Forelimb muscle (tissue), 1 donor: ENCODE measurements around the gene RAD1. TPM values are rescaled to one million over a fixed set of nuclear protein-coding genes. Genes with fewer than 3 reads are reported as not detected.

Experiments used
- DNase-seq: peaks from one replicate; pipeline ENCODE4 v3.0.0-alpha.2; 2013; ENCODE audit warnings: low read depth
- polyA plus RNA-seq: library from polyadenylated mRNA; unstranded; fragments of 120-200 nt; gene quantifications from one replicate; pipeline ENCODE4 v1.2.1, GENCODE V29; 2013; ENCODE audit not compliant: insufficient read length

RAD1 gene
- polyA plus RNA-seq, 1 donor: 20.1 TPM

DNA sequence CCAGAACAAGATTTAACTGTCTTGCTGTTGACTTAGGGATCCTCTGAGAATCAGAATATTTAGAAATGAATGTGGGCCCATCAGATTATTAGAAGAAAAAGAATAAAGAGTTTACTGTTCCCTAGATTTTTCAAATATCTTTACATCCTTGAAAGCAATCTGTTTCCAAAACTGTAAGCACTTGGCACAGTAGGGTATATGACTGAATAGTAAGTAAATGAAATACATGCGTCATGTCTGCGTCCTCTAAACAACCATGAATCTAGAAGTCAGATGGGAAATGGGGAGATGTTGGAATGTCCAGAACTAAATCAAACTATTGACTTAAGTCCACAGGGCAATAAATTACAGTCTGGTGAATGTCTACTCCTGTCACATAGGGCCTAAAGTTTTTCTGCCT, 50.2 kb downstream of the RAD1 start:
- DNase-seq: no peak

GRCh38 chr5:34863946-34864345, 51.4 kb downstream of the RAD1 start:
- no peak for DNase-seq

GRCh38 chr5:34859253-34859652, 56.1 kb downstream of the RAD1 start:
- no peak for DNase-seq

GRCh38 chr5:34858790-34859189, 56.5 kb downstream of the RAD1 start:
- DNase-seq: no peak

DNA sequence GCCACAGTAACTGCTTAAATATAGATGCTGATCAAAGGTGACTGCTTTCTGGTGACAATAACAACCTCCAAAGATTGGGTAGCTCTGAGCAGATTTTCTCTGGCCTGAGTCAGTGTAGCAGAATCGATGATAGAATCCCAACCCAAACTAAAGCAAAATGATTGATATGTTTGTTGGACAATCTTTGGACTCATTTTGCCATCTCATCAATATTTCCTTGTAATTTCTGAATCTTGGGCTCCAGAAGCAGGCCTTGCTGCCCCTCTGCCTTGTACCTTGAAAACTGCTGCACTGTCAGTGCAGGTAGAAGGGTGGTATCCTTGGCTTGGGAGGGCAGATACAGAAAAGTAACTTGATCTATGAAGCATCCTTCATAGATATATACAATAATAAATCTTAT, 57.4 kb downstream of the RAD1 start:
- DNase-seq: no peak

DNA sequence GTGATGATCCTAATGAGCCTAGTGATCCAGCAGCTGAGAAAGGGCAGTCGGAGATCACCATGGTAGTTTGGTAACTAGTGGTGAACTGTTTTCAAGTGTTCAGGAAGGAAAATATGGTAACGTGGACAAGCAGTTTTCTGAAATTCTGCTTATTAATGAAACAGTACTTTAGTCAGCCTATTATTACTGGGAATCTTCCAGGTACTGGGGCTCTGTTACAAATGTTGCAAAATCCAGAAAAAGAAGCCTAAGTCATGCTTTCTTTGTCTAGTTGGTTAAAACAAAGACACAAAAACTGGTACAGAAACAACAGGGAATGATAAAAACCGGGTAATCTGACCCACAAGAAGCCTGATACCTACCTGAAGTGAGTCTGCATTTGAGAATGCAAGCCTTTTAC, 58.1 kb downstream of the RAD1 start:
- DNase-seq: no peak

Other genes starting within 250 kb of the RAD1 start
- gene TTC23L, start 76.3 kb downstream of the RAD1 start, polyA plus RNA-seq: 0.34 TPM
- 27.7 TPM for gene BRIX1, start 207 bp upstream of the RAD1 start, polyA plus RNA-seq
- 50.9 TPM for gene DNAJC21, start 14.1 kb upstream of the RAD1 start, polyA plus RNA-seq
- not detected for gene AGXT2, start 132.4 kb upstream of the RAD1 start, polyA plus RNA-seq